Measurements from ENCODE around the gene EXD1. TPM values are rescaled to one million over a fixed set of nuclear protein-coding genes. Genes with fewer than 3 reads are reported as not detected.

The EXD1 gene
- total RNA-seq, 1 experiment from 2014 or later = not detected

GRCh38 chr15:41169086-41169485, 61.5 kb downstream of the EXD1 start:
- Histone ChIP-seq H3K79me2 (ENCODE audit: insufficient read depth, low read length) (no peaks in the 10 kb centered on the region), H3K4me3 (replicated peaks in 1 of 2; ENCODE audit: low read depth in 1 of 2, low read length in 2 of 2) (no peak overlapping the region), H3K4me2 (ENCODE audit: low read length) (no peak overlapping the region), H3K27ac (ENCODE audit: low read depth, low read length) (no peak overlapping the region), H2AFZ (ENCODE audit: low read depth, low read length, poor library complexity, severe bottlenecking) (no peak overlapping the region), H3K9ac (ENCODE audit: low read length) (no peak overlapping the region), H3K36me3 (ENCODE audit: control insufficient read depth in 1 of 2, insufficient read depth in 2 of 2, low read length in 2 of 2) (no peaks in the 10 kb centered on the region), H4K20me1 (ENCODE audit: insufficient read depth) (no peaks in the 10 kb centered on the region), H3K27me3 (ENCODE audit: insufficient read depth, low read length) (no peaks in the 10 kb centered on the region), H3K4me1 (ENCODE audit: control insufficient read depth in 1 of 2, insufficient read depth in 2 of 2, low read length in 2 of 2) (no peaks in the 10 kb centered on the region), H3K9me3 (ENCODE audit: control insufficient read depth in 1 of 2, insufficient read depth in 1 of 2, low read depth in 1 of 2, low read length in 2 of 2) (no peaks in the 10 kb centered on the region), H3K9me2 (ENCODE audit: insufficient read depth) (no peaks in the 10 kb centered on the region)
- CTCF ChIA-PET = no interaction called here
- no TSS peak for BruUV-seq (replicated peaks)
- DNase-seq (ENCODE audit: low read depth, low spot score) (no peak), ATAC-seq (no peak)
- intact Hi-C loops (cut with micrococcal nuclease) = no loop called here
- TF ChIP-seq ZFX (IDR thresholded peaks at IDR 0.05) (no peak), FOSL1 (IDR thresholded peaks at IDR 0.05; ENCODE audit: low read depth) (no peak), JUND (IDR thresholded peaks at IDR 0.05) (no peak), RAD21 (IDR thresholded peaks at IDR 0.05; ENCODE audit: low read depth) (no peak), MAX (IDR thresholded peaks at IDR 0.05) (no peak), CBX3 (IDR thresholded peaks at IDR 0.05; ENCODE audit: low read depth) (no peak), ATF3 (IDR thresholded peaks at IDR 0.05) (no peak), POLR2A (IDR thresholded peaks at IDR 0.05; ENCODE audit: borderline replicate concordance, extremely low read depth, insufficient read depth, insufficient read length) (no peak), SIN3A (IDR thresholded peaks at IDR 0.05; ENCODE audit: low read depth) (no peak), ELF1 (IDR thresholded peaks at IDR 0.05; ENCODE audit: borderline replicate concordance, low read depth) (no peak), CEBPB (IDR thresholded peaks at IDR 0.05; ENCODE audit: low read depth) (no peak), TCF7L2 (IDR thresholded peaks at IDR 0.05; ENCODE audit: borderline replicate concordance, extremely low read depth, insufficient read depth, insufficient read length) (no peak), REST (IDR thresholded peaks at IDR 0.05; ENCODE audit: low read depth) (no peak), EZH2phosphoT487 (IDR thresholded peaks at IDR 0.05; ENCODE audit: borderline replicate concordance) (no peak), YY1 (IDR thresholded peaks at IDR 0.05; ENCODE audit: extremely low read depth, insufficient replicate concordance, low read depth, low read length) (no peak), ZNF274 (IDR thresholded peaks at IDR 0.05; ENCODE audit: low read depth, low read length) (no peak), SRF (IDR thresholded peaks at IDR 0.05; ENCODE audit: low read depth) (no peak), POLR2AphosphoS5 (IDR thresholded peaks at IDR 0.05; ENCODE audit: low read depth, low read length) (no peak)
- POLR2A ChIA-PET = no interaction called here
- RAD21 ChIA-PET (ENCODE audit: low non-redundant PET in 1 of 2, low total read pairs in 2 of 2, uncharacterized antibody in 2 of 2, unreplicated experiment in 2 of 2) = no interaction called here
